Bone marrow (tissue), 2 donors: Measurements from ENCODE around the gene NCAN.
A peak's percentile ranks its signal among the peaks of the same experiment; 100 is the strongest.

Experiments used
- DNase-seq, 2 donors: peaks; one replicate each; lab custom pipeline; 2025; lab: John Stamatoyannopoulos, UW

The NCAN gene

DNA sequence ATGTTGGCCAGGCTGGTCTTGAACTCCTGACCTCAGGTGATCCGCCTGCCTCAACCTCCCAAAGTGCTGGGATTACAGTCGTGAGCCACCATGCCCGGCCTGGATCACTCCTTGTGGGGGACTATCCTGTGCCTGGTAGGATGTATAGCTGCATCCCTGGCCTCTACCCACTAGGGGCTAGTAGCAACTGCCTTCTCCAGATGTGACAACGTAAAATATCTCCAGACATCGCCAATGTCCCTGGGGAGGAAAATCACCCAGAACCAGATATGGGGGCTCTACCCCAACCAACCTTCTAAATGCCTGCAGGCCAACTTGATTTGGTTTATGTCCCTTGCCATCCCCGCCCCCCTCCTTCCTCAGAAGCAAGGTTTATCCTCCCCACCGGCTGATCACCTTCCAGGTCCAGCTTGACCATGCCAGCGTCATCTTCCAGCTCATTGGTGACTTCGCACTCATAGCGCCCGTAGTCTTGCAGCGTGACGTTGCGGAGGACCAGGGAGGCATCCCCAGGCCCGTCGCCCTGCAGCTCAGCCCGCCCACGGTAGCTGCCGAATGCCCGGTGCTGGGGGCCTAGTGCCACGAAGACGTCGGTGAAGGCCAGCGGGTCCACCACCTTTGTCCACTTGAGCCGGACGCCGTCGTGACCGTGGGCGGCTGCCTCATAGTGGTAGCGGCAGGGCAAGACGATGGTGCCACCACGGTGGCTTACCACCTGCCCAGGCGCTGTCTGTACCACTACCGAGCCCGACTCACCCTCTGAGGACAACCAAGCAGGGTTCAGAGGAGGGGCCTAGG is 48.9 kb downstream of the NCAN start:
- no peak for DNase-seq

DNA sequence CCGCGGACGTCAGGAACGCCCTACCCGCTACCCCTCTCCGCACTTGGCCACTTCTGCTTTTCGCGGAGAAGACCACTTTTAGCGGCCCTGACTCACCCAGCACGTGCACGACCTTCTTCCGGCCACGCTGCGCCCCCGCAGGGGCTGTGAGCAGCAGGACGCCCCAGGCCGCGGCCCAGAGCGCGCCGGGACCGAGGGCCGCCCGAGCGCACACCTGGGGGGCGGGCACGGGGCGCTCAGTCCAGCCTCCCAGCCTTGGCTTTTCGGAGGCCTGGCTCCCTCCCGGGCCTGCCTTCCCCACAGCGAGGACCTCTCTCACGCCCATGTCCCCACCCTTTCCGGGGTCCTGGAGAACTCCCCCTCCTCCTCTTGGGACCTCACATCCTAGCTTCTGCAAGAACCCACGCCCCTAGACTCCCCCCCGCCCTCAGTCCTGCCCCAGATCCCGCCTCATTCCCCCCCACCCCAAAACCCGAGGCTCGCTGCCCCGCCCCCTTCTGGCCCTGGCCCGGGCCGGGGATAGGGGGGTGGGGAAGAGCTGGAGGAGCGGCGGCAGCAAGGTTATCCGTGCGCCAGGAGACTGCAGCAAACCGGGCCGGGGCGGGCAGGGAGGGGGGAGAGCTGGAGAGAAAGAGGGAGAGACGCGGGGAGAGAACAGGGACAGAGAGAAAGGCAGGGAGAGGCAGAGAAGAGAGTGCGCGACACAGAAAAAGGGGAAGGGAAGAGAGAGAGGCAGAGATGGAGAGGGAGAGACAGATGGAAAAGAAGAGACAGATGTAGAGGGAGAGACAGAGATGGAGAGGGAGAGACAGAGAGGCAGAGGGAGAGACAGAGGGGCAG is 49.8 kb downstream of the NCAN start:
- peak in 1 of 2 donors; percentile 54 for DNase-seq

DNA sequence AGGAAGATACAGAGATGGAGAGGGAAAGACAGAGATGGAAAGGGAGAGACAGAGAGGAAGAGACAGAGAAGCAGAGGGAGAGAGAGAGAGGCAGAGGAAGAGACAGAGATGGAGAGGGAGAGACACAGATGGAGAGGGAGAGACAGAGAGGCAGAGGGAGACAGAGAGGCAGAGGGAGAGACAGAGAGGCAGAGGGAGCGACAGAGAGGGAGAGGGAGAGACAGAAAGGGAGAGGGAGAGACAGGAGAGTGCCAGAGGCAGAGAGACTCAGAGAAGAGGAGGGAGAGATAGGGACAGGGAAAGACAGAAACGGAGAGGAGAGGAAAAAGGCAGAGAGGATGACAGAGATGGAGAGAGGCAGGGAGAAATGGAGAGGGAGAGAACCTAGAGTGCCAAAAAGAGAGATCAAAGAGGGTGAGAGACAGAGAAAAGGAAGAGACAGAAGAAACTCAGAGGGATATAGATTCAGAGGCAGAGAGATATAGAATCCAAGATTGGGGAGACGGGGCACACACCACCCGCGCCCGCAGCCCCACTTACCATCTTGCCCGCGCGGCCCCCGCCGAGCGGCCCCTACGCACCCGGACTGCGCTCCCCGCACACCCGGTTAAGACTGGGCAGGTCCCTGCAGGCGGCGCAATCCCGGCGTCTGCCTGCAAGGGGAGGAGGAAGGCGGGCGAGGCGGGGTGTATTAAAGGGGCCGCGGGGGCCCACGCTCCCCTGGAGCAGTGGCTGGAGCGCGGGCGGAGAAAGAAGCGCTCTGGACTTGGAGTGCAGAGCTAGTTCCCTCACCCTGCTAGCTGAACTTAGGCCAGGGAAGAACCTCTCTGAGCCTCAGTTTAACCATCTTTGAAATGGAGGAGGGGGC is 50.7 kb downstream of the NCAN start:
- no peak for DNase-seq

DNA sequence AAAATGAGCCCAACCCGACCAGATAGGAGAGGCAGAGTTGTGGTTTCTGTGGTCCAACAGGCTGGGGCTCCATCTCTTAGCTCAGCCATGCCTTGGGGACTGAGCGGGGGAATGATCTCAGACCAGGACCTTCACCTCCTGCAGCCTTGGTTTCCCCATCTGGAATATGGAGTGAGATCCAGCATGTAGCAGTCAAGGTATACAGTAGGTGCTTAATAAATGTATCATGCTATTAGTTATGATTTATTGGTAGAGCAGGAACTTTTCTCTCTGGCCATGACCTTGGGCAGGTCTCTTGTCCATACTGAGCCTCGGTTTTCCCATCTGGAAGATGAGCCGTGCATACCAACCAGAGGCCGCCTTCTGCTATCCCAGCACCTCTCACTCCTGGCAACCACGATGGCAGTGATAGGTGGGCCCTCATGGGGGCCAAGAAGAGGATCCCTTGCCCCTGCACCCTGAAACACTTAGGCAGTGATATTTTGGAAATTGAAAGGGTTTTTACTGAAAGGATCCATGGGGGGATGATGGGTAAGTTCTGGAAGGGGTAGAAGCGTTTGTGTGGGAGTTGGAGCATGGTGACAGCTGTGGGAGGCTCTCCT is 52.2 kb downstream of the NCAN start:
- DNase-seq, result no peak

DNA sequence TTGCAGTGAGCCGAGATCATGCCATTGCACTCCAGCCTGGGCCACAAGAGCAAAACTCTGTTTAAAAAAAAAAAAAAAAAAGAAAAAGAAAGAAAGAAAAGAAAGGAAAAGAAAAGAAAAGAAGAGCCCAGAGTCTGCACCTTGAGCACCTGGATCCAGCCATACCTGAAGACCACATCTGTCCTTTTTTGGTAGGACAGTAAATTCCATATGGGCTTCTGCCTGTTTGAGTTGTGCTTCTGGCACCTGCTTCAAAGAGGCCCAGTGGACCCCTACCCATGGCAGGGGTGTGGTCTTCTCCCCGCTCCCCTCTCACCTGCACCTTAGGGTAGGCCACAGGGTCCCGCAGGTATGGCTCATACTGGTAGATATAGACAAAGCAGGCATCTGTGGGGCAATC is 55.5 kb downstream of the NCAN start:
- DNase-seq, result no peak

DNA sequence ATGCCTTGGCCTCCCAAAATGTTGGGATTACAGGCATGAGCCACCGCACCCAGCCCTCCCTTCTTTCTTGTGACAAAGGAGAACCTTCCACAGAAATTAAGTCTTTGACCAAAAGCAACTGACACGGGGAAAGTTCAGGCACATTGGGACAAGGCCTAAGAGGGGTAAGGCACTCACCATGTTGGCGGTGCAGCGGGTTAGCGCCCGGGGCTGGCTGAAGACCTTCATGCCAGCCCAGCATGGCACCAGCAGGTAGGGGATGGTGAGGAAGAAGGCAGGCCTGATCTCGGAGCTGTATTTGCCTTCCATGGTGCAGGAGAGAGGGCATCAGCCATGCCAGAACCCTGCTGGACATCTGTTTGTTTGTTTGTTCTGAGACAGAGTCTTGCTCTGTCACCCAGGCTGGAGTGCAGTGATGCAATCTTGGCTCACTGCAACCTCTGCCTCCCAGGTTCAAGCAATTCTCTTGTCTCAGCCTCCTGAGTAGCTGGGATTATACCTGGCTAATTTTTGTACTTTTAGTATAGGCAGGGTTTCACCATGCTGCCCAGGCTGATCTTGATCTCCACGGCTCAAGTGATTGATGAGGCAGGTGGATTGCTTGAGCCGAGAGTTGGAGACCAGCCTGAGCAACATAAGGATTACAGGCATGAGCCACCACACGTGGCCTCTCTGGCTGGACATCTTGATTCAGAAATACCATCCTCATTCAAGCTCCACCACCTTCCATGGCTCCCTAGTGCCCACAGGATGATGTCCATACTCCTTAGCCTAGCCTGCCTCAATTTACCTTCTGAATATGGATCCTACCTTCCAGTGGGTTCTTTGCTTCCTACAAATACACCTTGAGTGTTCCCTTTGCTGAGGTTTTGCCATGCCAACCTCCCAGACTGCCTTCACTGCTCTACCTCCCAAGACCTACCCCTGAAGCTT is 57.0 kb downstream of the NCAN start:
- DNase-seq, result no peak

DNA sequence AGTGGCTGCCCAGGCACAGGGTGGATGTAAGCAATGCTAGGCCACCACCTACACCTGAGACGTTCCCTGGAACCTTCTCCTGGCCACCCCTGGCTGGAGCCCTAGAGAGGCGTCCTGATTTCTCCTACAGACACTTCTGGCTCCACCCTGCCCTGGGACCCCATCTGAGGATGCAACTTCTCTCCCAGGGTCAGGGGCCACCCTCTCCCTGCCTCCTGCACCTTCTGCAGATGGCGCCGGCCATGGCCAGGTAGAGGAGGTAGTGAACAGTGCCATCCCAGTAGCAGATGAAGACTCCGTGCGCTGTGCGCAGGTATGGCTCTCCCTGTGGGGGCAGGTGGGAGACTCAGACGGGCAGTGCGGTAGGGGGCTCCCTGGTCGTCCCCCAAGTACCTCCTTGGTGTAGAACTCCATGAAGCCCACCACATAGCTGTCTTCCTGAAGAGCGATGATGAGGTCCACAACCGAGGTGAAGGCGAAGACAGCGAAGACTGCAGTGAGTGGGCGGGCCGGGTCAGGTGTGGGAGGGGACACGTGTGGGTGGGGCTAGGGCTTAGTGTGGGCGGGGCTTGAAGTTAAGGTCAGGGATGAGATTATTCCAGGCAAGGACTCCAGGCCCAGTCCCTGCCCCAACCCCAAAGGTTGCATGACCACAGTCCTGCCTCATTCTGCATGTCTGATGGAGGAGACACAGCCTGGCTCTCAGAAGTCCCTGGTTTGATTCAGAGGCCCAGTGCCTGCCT is 58.4 kb downstream of the NCAN start:
- DNase-seq, result no peak

DNA sequence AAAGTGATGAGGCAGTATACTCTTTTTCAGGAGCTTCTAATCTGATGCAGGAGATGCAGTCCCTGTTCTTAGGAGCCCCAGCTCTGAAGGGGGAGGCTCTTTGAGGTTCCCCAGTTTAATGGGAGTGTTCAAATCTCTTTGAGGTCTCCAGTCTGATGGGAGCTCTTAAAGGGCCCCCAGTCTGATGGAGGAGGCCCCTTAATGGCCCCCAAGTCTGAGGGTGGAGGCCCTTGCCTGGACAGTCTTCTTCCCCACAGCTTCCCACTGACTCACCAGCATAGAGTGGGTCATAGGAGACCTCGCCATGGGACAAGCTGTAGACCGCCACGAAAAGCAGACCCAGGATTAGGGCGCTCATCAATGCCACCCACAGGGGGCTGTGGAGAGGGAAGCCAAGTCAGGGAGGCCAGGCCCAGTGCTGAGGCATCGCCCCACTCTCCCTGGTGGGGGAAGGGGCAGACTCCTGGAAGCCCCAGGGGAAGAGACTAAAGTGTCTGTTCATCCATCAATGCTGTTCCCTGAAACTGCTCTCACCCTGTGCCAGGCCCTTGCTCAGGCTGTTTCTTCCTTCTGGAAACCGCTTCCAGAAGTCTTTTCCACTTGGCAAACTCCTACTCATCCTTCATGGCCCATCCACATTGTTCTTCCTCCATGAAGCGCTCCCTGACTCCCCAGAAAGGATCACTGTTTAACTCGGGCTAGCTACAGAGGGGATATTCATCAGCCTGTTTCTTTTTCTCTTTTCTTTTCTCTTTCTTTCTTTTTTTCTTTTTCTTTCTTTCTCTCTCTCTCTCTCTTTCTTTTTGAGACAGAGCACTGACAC is 59.2 kb downstream of the NCAN start:
- DNase-seq, result no peak

DNA sequence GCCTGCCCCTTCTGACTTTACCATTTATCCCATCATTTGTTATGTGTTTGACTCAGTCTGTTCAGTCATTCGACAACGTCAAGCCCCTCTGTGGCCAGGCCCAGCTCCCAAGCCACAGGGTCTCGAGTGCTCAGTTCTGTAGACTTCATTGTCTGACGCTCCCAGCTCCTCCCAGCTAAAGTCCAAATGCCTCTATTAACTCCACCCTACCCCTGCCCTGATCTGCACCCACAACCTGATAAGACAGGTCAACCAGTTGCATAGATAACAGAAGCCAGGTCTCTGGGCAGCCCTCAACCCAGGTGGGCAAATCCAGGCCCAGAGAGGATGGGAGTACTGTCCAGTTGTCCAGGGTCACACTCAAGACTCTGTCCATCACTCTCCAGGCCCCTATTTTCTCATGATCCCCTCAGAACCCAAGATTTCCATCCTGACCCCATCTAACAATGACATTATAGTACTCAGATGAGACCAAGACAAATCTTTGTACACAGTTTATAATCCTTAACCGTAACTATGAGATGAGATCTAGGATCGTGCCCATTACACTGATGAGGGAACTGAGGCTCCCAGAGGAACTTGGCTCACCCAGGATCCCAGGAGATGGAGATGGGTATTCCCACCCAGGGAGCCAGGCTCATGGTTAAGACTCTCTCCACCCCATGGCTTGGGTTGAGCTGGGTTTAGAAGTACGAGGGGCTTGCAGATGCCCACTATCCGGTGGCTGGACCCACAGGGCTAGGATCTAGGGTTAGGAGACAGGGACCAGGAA is 60.3 kb downstream of the NCAN start:
- no peak for DNase-seq

DNA sequence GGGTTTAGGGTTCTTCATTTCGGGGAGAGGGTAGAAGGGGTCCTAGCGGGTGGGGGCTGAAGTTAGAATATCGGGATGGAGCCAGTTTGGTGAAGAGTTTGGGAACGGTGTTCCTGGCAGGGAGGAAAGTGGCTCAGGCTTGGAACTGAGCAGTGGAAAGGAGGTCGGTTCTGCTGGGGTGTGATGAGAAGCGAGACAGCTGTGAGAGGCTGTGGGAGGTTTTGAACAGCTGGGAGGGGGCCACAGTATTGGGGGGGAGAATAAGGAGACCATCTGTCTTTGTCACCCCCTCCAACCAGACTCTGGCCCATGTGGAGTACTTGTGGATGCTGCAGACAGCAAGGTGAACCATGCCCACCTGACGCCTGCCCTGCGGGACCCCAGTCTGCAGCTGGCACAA is 62.4 kb downstream of the NCAN start:
- DNase-seq, result no peak

DNA sequence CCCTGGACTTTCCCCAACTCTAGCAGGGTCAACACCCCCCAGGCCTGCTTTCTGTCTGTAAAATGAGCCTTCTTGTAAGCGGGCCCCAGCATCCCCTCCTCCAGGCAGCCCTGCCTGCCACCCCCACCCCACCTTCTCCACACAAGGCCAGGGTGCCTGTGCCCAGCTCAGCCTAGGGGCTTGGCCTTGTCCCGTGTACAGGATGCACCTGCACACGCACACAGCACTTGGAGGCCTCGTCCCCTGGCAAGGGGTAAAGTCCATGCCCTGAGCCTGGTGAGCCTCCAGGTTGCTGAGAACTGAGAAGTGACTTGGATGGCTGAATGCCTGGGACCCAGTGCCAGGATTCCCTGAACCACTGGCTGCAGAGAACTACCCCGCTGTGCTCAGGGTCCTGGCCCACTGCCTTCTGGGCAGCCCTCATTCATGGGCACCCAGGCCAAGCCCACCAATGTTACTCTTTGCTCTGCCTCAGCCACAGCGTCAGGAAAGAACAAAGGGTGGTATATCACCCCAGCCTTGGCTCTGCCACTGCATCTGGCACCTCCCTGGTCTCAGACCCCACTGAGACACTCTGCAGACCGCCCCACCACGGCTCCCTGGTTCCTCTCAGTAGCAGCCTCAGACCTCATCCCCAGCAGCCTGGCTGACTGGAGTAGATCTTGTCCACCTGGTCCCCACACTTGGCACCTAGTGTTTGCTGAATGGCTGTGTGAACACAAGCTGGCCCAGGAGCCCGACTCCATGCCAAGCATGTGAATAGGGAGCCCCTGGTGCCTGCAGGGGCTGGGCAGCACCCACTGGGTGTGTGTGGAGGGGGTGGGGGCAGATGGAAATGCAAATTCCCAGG is 63.2 kb downstream of the NCAN start:
- DNase-seq, result no peak

DNA sequence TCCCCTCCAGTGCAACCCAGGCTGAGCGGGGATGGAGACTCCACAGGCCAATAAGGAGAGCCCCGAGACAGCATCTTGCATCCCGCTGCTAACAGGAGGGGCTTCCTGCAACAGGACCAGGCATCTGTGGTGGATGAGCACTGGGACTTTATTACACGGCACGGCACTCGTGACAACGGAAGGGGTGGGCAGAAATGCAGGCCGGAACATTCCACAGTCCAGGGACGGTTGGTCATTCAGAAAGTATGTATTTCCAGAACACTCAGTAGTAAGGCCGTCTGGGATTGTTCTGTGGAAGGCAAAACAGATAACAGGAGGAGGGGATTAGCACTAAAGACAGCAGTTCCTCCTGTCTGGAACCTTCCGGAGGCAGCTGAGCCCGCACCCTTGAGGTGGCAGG is 64.6 kb downstream of the NCAN start:
- DNase-seq, result no peak

DNA sequence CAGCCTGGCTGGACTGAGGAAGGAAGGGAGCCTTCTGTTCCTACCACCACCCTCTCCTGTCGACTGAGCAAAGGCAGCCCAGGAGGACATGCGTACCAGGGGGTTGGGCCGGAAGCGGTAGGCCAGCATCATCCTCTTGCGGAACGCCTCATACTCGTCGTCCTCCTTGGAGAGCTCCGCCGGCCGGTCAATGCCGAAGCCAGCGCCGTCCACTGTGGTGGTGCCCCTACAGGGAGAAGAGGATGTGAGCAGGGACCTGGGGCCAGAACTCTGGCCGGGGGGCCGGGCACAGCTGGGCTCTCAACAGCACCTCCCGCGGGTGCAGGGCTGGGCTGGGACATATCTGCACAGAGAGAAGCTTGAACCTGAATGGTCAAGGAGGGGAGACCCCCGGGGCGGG is 65.1 kb downstream of the NCAN start:
- DNase-seq, result no peak

DNA sequence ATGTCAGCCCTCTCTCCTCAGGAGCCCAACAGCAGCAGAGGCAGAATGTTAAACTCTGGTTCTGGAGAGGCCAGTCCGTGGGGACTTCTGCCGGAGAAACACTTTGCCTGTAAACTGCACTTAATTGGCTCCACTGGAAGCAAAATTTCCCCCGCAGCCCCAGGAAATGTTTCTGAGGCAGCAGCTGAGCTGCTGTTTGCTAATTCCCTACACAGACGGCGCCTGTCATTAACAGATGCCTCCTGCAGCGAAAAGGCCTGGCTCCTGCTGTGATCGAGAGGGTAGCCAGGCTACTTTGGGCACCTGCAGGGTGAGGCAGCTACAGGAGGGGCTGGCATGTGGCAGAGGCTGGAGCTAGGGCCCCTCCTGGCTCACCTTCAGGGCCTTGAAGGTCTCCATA is 66.6 kb downstream of the NCAN start:
- no peak for DNase-seq

DNA sequence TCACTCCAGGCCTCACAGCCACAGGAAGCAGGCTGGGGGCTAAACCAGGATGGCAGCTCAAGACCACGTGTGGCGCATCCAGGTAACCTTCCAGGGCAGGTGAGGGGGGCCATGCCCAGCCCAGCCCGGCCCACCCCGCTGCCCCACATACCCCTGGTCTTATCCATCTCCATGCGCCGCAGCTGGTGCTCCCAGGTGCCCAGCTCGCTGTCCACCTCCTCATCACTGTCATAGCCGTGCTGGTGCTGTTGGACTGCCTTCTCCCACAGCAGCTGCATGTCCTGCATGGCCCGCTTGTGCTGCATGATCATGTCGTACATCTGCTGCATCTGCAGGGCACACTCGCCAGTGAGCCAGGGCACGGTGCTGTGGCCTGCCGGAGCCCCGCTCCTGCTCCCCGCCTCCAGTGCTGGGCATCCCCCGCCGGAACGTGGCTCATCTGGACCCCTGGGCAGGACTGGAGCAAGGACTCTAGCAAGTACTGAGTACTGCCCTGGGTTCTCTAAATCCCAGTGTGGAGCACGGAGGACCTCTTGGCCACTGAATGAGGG is 67.4 kb downstream of the NCAN start:
- no peak for DNase-seq

DNA sequence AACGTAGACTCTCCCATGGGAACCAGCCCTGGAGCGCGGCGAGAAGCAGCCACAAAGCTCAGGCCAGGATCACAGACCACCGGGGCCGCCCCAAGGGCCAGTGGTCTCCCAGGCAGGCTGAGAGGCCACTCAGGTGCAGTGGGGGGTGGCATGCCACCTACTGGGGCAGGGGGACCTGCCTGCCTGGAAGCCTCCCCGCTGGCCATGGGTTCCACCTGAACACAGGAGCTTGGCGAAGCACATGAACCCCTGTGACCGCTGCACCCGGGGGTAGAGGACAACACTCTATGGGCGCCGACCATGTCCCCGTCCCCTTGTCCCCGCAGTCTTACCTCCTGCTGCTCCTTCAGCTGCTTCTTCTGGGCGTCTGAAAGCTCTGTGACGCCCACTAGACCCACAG is 68.1 kb downstream of the NCAN start:
- no peak for DNase-seq

DNA sequence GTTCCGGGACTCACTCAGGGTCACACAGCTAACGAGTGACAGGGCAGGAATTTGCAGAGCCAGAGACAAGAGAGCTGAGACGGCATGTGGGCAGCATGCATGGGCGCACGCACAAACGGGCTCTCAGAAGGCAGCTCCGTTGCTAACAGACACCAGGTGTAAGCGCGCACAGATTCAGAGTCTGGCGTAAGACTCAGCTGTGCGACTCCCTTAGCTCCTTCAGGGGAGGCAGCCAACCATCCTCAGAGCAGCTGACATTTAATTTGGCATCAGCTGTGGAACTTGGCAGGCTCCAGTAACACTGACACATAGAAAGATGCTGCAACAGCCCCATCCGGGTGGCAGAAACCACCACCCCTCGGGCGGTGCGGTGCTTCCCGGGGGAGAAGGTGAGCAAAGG is 68.8 kb downstream of the NCAN start:
- no peak for DNase-seq
